SU-DHL-6 (cell line): Measurements from ENCODE around the gene PLIN1.

ENCODE experiments used
- H2AFZ ChIP-seq: fragments of 200-600 bp; sonication (generic); 2 replicates; pipeline ENCODE4 v1.6.1; 2014; ENCODE audit warnings: low read depth, mild to moderate bottlenecking, moderate library complexity, mixed read lengths, antibody characterized with exemption, low read length; ENCODE audit not compliant: severe bottlenecking
- H3F3A ChIP-seq: fragments of 200-600 bp; shearing (Covaris generic); 2 replicates; pipeline ENCODE4 v1.6.0; 2016; ENCODE audit warnings: antibody characterized with exemption, mild to moderate bottlenecking; ENCODE audit not compliant: insufficient read depth
- H3K27ac ChIP-seq: fragments of 200-600 bp; sonication (generic); 2 replicates; pipeline ENCODE4 v1.5.1; 2016; ENCODE audit warnings: low read depth, mild to moderate bottlenecking, low read length, moderate library complexity, mixed read lengths
- H3K27me3 ChIP-seq: fragments of 200-600 bp; sonication (generic), shearing (Covaris generic); 2 replicates; pipeline ENCODE4 v1.6.0; 2014; ENCODE audit warnings: mild to moderate bottlenecking, low read length
- H3K36me3 ChIP-seq: fragments of 200-600 bp; sonication (generic); 2 replicates; pipeline ENCODE4 v1.6.1; 2014; ENCODE audit warnings: mild to moderate bottlenecking, low read length, mixed read lengths
- H3K4me2 ChIP-seq: fragments of 300-600, 200-600 bp; shearing (Covaris generic), sonication (generic); 2 replicates; pipeline ENCODE4 v1.6.0; 2014; ENCODE audit warnings: low read length, low read depth, mild to moderate bottlenecking; ENCODE audit not compliant: poor library complexity, severe bottlenecking
- H3K4me3 ChIP-seq: fragments of 200-600 bp; sonication (generic); 2 replicates; pipeline ENCODE4 v1.5.1; 2014; ENCODE audit warnings: antibody characterized with exemption, low read length, mild to moderate bottlenecking, mixed read lengths; ENCODE audit not compliant: insufficient read depth, poor library complexity, severe bottlenecking
- H3K79me2 ChIP-seq: fragments of 200-600 bp; sonication (generic); 2 replicates; pipeline ENCODE4 v1.6.1; 2014; ENCODE audit warnings: mild to moderate bottlenecking, low read length, moderate library complexity; ENCODE audit not compliant: insufficient read depth
- H3K9ac ChIP-seq: fragments of 200-600 bp; sonication (generic); 2 replicates; pipeline ENCODE4 v1.7.0; 2014; ENCODE audit warnings: mild to moderate bottlenecking, low read length
- H3K9me2 ChIP-seq: fragments of 200-600 bp; sonication (generic); replicated peaks from 2 replicates; pipeline ENCODE4 v1.6.1; 2014; ENCODE audit warnings: low read length; ENCODE audit not compliant: insufficient read depth
- H3K9me3 ChIP-seq: fragments of 200-600 bp; sonication (generic); 2 replicates; pipeline ENCODE4 v1.6.1; 2014; ENCODE audit warnings: low read length, mixed read lengths; ENCODE audit not compliant: insufficient read depth
- H4K20me1 ChIP-seq: fragments of 200-600 bp; sonication (generic); 2 replicates; pipeline ENCODE4 v1.6.1; 2014; ENCODE audit warnings: low read depth, mild to moderate bottlenecking, antibody characterized with exemption, low read length, moderate library complexity, mixed read lengths
- CTCF ChIP-seq: fragments of 200-600 bp; sonication (generic); IDR thresholded peaks from one replicate; pipeline ENCODE4 v1.5.1; 2017; ENCODE audit warnings: antibody characterized with exemption, mild to moderate bottlenecking, low read length, moderate library complexity; ENCODE audit not compliant: insufficient read depth, poor library complexity, severe bottlenecking
- EZH2phosphoT487 ChIP-seq: fragments of 200-600 bp; sonication (generic), shearing (Covaris generic); conservative IDR thresholded peaks from 2 replicates; pipeline ENCODE4 v1.6.1; 2018; ENCODE audit warnings: mild to moderate bottlenecking, antibody characterized with exemption, low read length, moderate library complexity, mixed read lengths

PLIN1 gene

GRCh38 chr15:89656116-89656815, 22.9 kb downstream of the PLIN1 start:
- TF ChIP-seq EZH2phosphoT487 (no peak), CTCF (no peak)
- H3K9me2 ChIP-seq, result no peaks in the 10 kb centered on the region
- no peaks in the 10 kb centered on the region for H3K36me3 ChIP-seq
- H3K27ac ChIP-seq, result no peak overlapping the region
- H2AFZ ChIP-seq, result no peak overlapping the region
- no peaks in the 10 kb centered on the region for H4K20me1 ChIP-seq
- H3K27me3 ChIP-seq, result 0 out of 2 replicates have a peak, but pooled peaks cover 3% of the 10 kb centered on the region
- no peaks in the 10 kb centered on the region for H3F3A ChIP-seq
- H3K9ac ChIP-seq, result no peak overlapping the region
- H3K79me2 ChIP-seq, result no peaks in the 10 kb centered on the region
- no peaks in the 10 kb centered on the region for H3K9me3 ChIP-seq
- no peak overlapping the region for H3K4me3 ChIP-seq
- H3K4me2 ChIP-seq, result no peak overlapping the region

GRCh38 chr15:89654847-89655805, 24.0 kb downstream of the PLIN1 start, which contains the start of gene KIF7:
Gene KIF7 (minus strand): TSS chr15:89655467. CDS start chr15:89652930, 2,537 bp downstream.
- no peaks in the 10 kb centered on the region for H3K36me3 ChIP-seq
- no peaks in the 10 kb centered on the region for H3F3A ChIP-seq
- no peaks in the 10 kb centered on the region for H4K20me1 ChIP-seq
- TF ChIP-seq CTCF, result no peak
- TF ChIP-seq EZH2phosphoT487, result no peak
- H3K9me3 ChIP-seq, result no peaks in the 10 kb centered on the region
- H3K27me3 ChIP-seq, result 0 out of 2 replicates have a peak, but pooled peaks cover 3% of the 10 kb centered on the region
- no peaks in the 10 kb centered on the region for H3K9me2 ChIP-seq
- H3K27ac ChIP-seq, result no peak within 1 kb of the TSS
- H3K4me3 ChIP-seq, result no peak within 1 kb of the TSS
- H3K79me2 ChIP-seq, result no peaks in the 10 kb centered on the region
- H3K4me2 ChIP-seq, result no peak within 1 kb of the TSS
- H3K9ac ChIP-seq, result no peak within 1 kb of the TSS
- no peak within 1 kb of the TSS for H2AFZ ChIP-seq

- Histone ChIP-seq H3F3A (no peaks in the 10 kb centered on the region), H3K9me3 (no peaks in the 10 kb centered on the region), H2AFZ (no peak overlapping the region), H3K9ac (no peak overlapping the region), H3K79me2 (no peaks in the 10 kb centered on the region), H3K36me3 (no peaks in the 10 kb centered on the region), H3K9me2 (no peaks in the 10 kb centered on the region), H3K27ac (no peak overlapping the region), H3K27me3 (0 out of 2 replicates have a peak, but pooled peaks cover 3% of the 10 kb centered on the region), H3K4me2 (no peak overlapping the region), H3K4me3 (no peak overlapping the region), H4K20me1 (no peaks in the 10 kb centered on the region)
- no peak for TF ChIP-seq CTCF
- TF ChIP-seq EZH2phosphoT487, result no peak
Observed at GRCh38 chr15:89654301-89654761, 24.8 kb downstream of the PLIN1 start.
